Measurements from ENCODE around the gene CCDC172.

- TF ChIP-seq CTCF (IDR thresholded peaks at IDR 0.05; ENCODE audit: borderline replicate concordance, extremely low read depth, low read length, poor library complexity, severe bottlenecking) (no peak), EZH2 (IDR thresholded peaks at IDR 0.05; ENCODE audit: borderline replicate concordance, low read depth, low read length, severe bottlenecking) (no peak)
Measured at GRCh38 chr10:116292493-116292892, 31.8 kb upstream of the CCDC172 start.

Measured in DND-41 (cell line).